Stomach smooth muscle (tissue), 2 donors: ENCODE results near the gene DUSP6.
"Not testable (repeated sequence)": the region's sequence is repeated elsewhere in the genome, so short reads cannot be mapped to it uniquely, and the experiment has no call there.

Experiments
- H3K27ac ChIP-seq: one replicate; pipeline ENCODE4 v1.7.0; 2013; ENCODE audit warnings: mild to moderate bottlenecking, low read length, inconsistent platforms
- H3K27me3 ChIP-seq, 2 donors: one replicate each; pipeline ENCODE4 v1.7.0; 2013; ENCODE audit warnings: low read length in 2 of 2; ENCODE audit not compliant: insufficient read depth in 2 of 2, control insufficient read depth in 1 of 2
- H3K36me3 ChIP-seq, 2 donors: one replicate each; pipeline ENCODE4 v1.7.0; 2013; ENCODE audit warnings: low read length in 2 of 2; ENCODE audit not compliant: control insufficient read depth in 2 of 2, insufficient read depth in 2 of 2
- H3K4me1 ChIP-seq: one replicate; pipeline ENCODE4 v1.7.0; 2013; ENCODE audit warnings: low read length; ENCODE audit not compliant: control insufficient read depth, insufficient read depth
- H3K4me3 ChIP-seq, 2 donors: one replicate each; pipeline ENCODE4 v1.7.0; 2013; ENCODE audit warnings: low read length in 2 of 2
- H3K9ac ChIP-seq, 2 donors: one replicate each; pipeline ENCODE4 v1.7.0; 2013; ENCODE audit warnings: low read length in 2 of 2, mild to moderate bottlenecking in 1 of 2
- H3K9me3 ChIP-seq, 2 donors: one replicate each; pipeline ENCODE4 v1.7.0; 2013; ENCODE audit warnings: low read length in 2 of 2; ENCODE audit not compliant: control insufficient read depth in 2 of 2
- donor health status: healthy.
- donor health status: Pancreatic carcinoma.

DUSP6 gene

GRCh38 chr12:89344043-89344861 is 8.0 kb downstream of the DUSP6 start:
- Histone ChIP-seq H3K4me1 (peaks cover 6% of the 10 kb centered on the region), H3K27ac (no peak overlapping the region), H3K27me3 (no peaks in the 10 kb centered on the region), H3K36me3 (peaks cover 4 to 5% of the 10 kb centered on the region in 2 donors), H3K4me3 (no peak overlapping the region), H3K9me3 (no peaks in the 10 kb centered on the region), H3K9ac (no peak overlapping the region)

GRCh38 chr12:89343127-89343526 is 9.2 kb downstream of the DUSP6 start:
- no peak overlapping the region for H3K9ac ChIP-seq
- H3K4me3 ChIP-seq, result no peak overlapping the region
- H3K27ac ChIP-seq, result no peak overlapping the region
- H3K27me3 ChIP-seq, result no peaks in the 10 kb centered on the region
- H3K36me3 ChIP-seq, result no peaks in the 10 kb centered on the region
- H3K9me3 ChIP-seq, result no peaks in the 10 kb centered on the region
- H3K4me1 ChIP-seq, result no peaks in the 10 kb centered on the region

- no peaks in the 10 kb centered on the region for H3K9me3 ChIP-seq
- no peak overlapping the region for H3K27ac ChIP-seq
Observed at GRCh38 chr12:89340861-89341260, 11.4 kb downstream of the DUSP6 start.

GRCh38 chr12:89339526-89339925 is 12.8 kb downstream of the DUSP6 start:
- Histone ChIP-seq H3K4me1 (no peaks in the 10 kb centered on the region), H3K27me3 (no peaks in the 10 kb centered on the region), H3K27ac (no peak overlapping the region), H3K9ac (no peak overlapping the region), H3K36me3 (no peaks in the 10 kb centered on the region), H3K4me3 (no peak overlapping the region), H3K9me3 (no peaks in the 10 kb centered on the region)

More at GRCh38 chr12:89340861-89341260, 11.4 kb downstream of the DUSP6 start:
- Histone ChIP-seq H3K4me1 (no peaks in the 10 kb centered on the region), H3K4me3 (no peak overlapping the region), H3K9ac (no peak overlapping the region), H3K36me3 (no peaks in the 10 kb centered on the region), H3K27me3 (no peaks in the 10 kb centered on the region)

- H3K4me3 ChIP-seq, H3K27ac ChIP-seq, H3K4me1 ChIP-seq, H3K9me3 ChIP-seq, H3K9ac ChIP-seq, H3K36me3 ChIP-seq, H3K27me3 ChIP-seq: not testable (repeated sequence)
Observed at GRCh38 chr12:89337136-89337535, 15.2 kb downstream of the DUSP6 start.

GRCh38 chr12:89335452-89336244 is 16.7 kb downstream of the DUSP6 start:
- H3K9ac ChIP-seq, result no peak overlapping the region
- H3K4me3 ChIP-seq, result no peak overlapping the region
- no peaks in the 10 kb centered on the region for H3K36me3 ChIP-seq
- no peaks in the 10 kb centered on the region for H3K9me3 ChIP-seq
- no peak overlapping the region for H3K27ac ChIP-seq
- H3K27me3 ChIP-seq, result no peaks in the 10 kb centered on the region
- H3K4me1 ChIP-seq, result no peaks in the 10 kb centered on the region

GRCh38 chr12:89334548-89335169 is 17.6 kb downstream of the DUSP6 start:
- H3K36me3 ChIP-seq, result no peaks in the 10 kb centered on the region
- H3K27me3 ChIP-seq, result no peaks in the 10 kb centered on the region
- H3K9ac ChIP-seq, result no peak overlapping the region
- H3K9me3 ChIP-seq, result no peaks in the 10 kb centered on the region
- H3K4me3 ChIP-seq, result no peak overlapping the region
- no peaks in the 10 kb centered on the region for H3K4me1 ChIP-seq
- H3K27ac ChIP-seq, result no peak overlapping the region

- Histone ChIP-seq H3K9ac (no peak overlapping the region), H3K27me3 (no peaks in the 10 kb centered on the region), H3K36me3 (no peaks in the 10 kb centered on the region), H3K27ac (no peak overlapping the region), H3K9me3 (no peaks in the 10 kb centered on the region), H3K4me1 (no peaks in the 10 kb centered on the region), H3K4me3 (no peak overlapping the region)
Observed at GRCh38 chr12:89333564-89334252, 18.6 kb downstream of the DUSP6 start.

GRCh38 chr12:89328151-89329030 is 23.9 kb downstream of the DUSP6 start:
- no peak overlapping the region for H3K4me3 ChIP-seq

More at GRCh38 chr12:89328151-89329030, 23.9 kb downstream of the DUSP6 start:
- no peaks in the 10 kb centered on the region for H3K9me3 ChIP-seq
- H3K9ac ChIP-seq, result no peak overlapping the region
- no peaks in the 10 kb centered on the region for H3K27me3 ChIP-seq
- no peaks in the 10 kb centered on the region for H3K4me1 ChIP-seq
- no peaks in the 10 kb centered on the region for H3K36me3 ChIP-seq
- no peak overlapping the region for H3K27ac ChIP-seq
